GM21576 (cell line): ENCODE data around the gene SLC13A3.
A peak's percentile ranks its signal among the peaks of the same experiment; 100 is the strongest.

Source experiments
- ATAC-seq: cut with Tn5 transposase; IDR thresholded peaks from one replicate; pipeline ENCODE4 v1.9.1; 2021; ENCODE audit warnings: mild to moderate bottlenecking, moderate library complexity; ENCODE audit not compliant: unreplicated experiment

The SLC13A3 gene

DNA sequence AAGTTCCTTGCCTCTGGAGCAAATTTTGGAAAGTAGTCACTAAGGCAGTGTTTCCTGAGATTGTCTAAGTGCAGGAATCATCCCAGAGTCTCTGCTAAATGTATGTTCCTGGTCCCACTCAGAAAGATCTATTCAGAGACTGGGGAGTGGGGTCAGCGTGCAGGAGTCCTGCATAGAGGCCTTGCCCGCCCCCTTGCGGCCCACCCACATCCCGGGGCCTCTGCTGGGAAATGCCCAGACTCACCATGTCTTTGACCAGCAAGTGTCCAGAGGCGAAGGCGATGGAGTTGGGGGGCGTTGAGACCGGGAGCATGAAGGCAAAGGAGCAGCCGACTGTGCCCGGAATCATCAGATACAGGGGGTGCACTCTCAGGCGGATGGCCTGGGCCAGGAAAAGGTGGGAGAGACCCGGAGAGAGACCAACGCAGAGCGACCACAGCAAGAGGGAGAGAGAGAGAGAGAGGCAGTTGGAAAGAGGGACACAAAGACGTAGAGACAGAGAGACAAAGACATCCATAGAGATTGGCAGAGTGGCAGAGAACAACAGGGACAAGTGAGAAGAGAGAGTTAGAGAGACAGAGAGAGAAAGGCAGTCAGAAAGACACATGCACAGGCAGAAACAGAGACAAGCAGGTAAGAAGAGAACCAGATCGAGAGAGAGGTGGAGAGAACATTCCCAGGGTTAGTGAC is 87.9 kb downstream of the SLC13A3 start:
- no peak for ATAC-seq

DNA sequence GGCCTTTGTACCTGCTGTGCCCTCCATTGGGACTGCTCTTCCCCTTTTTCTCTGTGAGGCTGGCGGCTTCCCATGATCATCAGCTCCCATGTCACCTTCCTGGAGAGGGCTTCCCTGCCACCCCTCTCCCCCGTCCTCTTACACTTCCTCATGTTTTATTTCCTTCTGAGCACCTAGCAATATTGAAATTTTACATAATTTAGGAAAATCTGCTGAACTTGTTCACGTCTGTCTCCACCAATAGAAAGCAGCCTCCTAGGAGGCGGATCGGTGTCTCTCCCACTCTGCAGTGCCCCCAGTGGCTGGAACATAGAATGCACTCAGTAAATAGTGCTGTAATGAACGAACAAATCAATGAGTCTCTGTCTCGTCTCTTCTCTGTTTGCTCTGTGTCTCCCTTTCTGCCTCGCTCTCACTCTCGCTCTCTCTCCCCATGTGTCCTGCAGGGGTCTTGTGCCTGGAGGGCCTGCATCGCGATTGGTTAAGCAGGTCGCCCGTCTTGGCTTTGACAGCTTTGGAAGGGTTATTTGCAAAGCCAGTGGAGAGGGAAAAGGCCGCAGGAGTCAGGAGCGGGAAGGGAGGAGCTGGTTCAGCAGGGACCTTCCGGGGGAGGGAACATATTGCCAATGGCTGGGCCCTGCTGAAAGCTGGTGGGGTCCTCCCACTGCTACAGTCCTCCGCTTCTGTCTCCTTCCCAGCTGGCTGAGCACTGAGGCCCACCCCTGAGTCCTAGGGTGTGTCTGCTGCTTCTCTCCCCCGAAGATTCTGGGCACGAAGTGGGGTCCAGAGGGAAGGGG is 88.7 kb downstream of the SLC13A3 start:
- no peak for ATAC-seq

DNA sequence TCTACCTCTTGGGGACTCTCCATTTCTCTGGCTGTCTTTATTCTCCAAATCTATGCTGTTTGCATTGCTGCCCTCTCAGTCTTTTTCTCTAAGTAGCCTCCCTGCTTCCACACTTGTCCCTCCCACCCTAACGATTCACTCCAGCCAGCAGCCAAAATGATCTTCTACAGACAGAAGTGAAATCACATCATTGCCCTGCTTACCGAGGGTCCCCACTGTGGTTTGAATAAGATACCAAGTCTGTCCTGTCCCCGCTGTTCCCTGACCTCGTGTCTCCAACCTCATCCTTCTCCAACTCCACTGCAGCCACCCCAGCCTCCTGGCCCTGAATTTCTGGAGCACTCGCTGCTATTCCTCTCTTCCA is 89.3 kb downstream of the SLC13A3 start:
- no peak for ATAC-seq

DNA sequence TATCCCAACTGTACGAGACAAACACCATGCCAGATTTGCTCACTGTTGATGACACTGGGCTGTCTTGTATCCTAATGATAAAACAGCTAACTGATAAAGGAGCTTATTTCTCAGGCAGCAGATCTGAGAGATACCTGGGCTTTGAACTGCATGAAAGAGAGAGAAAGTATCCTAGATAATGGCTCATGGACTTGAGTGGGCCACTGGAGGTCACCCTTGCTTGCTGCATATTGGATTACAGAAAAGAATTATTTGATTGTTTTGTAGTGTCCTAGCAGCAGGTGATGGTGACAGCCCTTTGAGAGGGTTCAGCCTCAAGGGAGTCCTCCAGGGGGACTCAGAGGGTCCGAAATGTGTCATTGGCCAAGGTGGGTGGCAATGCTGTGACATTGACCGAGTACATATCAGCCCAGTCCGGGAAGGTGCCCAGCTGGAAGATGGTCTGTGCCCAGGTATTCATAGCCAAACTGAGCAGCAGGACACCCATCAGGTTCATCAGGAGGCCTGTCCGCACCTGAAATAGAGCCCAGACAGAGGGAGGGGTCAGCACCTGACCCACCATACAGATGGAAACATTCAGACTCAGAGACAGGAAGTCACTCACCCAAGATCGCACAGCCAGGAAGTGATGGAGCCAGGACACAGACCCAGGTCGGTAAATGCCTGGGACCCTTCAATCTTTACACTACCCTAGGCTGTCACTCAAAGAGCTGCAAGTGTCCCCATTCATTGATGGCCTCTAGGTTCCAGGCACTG is 91.4 kb downstream of the SLC13A3 start:
- no peak for ATAC-seq

DNA sequence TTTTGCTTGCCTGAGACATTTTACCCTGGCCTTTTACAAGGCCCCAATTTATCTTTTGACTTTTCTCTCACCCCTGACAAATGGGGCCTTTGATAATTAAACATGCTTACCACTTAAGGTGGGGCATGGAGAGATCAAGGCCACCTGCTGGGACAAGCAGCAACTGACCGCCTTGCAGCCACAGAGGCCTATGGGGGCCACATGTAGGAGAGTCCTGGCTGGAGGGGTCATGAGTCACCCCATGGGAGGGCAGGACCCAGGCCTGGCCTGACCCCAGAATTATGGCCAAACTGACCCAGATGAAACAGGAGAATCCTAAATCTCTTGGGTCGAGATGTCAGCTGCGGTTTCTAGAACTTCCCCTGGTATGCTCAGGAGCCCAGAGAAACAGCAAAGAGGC is 92.3 kb downstream of the SLC13A3 start:
- no peak for ATAC-seq

DNA sequence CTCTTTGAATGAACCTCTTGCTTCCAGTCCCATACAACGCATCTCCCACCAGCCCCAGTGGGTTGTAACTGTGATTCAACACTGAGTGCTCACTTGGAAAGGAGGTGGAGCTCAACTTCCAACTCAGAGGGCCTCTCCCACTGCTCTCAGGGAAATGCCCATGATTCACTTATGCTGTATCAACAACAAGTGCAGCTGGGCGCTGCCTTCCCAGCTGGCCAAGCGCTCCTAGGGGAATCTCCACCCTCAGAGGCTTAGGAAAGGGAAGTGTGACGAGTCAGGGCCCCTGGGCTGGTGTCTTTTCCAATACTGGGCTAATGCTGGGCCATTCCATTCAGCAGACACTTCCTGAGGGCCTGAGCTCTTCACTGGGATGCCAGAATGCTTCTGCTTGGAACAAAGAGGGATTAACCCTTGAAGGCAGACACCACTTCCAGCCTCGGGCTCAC is 92.7 kb downstream of the SLC13A3 start:
- ATAC-seq = no peak

DNA sequence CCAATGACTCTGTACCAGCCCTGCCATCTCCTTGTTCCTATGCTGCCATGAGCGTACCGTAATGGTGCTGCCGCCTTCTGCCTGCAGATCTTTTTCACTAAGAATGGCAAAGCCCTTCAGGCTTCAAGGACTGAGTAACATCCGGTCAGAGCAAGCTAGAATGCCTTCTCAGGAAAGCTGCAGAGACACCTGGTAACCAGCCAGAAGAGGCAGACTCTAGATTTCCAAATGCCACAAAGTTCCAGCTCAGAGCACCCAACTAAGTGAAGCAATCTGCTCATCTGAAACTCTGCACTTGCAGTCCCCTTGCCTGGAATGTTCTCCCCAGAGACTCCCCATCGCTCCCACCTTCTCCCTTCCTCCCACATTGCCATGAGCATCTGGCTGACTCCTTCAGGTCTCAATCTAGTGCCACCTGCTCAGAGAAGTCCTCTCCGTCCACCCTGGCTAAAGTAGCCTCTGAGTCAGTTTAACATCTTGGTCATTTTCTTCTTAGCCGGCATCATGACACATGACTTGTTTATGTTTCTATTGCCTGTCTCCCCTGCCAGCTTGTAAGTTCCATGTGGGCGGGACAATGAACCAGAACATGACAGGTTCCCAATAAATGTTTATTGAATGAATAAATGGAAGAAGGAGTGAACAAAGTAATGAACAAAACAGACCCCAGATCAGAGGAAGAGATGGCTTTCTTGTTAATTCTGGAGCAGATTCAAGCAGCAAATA is 93.9 kb downstream of the SLC13A3 start:
- ATAC-seq = no peak

DNA sequence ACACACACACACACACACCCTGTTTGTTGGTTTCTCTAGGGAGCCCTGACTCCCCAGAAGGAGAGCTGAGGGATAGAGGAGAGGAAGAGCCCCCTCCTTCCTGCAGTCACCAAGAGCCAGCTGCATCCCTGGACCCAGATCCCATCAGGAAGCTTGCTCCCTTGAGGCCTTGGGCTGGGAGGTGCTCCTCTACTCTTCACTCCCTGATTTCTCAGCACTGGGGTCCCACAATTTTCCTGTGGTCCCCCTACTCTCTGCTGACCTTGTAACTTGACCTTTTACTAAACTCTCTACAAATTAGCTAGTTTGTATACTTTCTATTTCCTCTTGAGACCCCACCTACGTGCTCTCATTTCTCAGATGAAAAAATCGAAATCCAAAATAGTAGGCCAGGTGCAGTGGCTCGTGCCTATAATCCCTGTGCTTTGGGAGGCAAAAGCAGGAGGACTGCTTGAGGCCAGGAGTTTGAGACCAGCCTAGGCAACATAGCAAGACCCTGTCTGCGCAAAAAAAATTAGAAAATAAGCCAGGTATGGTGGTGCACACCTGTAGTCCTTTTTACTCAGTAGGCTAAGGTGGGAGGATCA is 95.8 kb downstream of the SLC13A3 start:
- ATAC-seq = no peak

DNA sequence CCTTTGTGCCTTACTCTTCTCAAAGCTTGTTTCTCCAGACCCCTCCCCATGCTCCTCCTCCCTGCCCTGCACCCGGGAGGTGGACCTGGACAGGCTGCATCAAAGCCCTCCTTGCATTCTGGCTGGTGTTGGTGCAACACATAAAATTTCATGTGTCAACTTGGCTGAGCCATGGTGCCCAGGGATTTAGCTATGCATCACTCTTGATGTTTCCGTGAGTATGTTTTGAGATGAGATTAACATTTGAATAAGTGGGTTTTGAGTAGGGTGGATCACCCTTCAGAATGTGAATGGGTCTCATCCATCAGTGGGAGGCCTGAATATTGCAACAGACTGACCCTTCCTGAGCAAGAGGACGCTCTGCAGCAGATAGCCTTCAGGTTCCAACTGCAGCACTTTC is 96.4 kb downstream of the SLC13A3 start:
- ATAC-seq = no peak

DNA sequence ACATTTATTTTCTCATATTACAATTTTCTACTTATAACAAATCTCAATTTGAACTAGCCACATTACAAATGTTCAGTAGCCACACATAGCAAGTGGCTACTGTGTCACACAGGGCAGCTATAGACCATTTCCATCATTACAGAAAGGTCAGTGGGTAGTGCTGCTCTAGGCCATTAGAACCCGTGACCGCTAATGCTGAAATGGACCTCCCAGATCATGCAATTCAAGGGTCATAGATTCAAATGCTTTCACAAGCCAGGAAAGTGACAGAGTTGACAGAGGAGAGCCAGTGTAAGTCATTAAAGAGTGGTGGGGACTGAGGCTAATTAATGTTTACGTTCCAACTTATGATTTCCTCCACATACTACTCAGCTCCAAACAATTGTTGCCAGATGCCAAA is 97.3 kb downstream of the SLC13A3 start:
- no peak for ATAC-seq

DNA sequence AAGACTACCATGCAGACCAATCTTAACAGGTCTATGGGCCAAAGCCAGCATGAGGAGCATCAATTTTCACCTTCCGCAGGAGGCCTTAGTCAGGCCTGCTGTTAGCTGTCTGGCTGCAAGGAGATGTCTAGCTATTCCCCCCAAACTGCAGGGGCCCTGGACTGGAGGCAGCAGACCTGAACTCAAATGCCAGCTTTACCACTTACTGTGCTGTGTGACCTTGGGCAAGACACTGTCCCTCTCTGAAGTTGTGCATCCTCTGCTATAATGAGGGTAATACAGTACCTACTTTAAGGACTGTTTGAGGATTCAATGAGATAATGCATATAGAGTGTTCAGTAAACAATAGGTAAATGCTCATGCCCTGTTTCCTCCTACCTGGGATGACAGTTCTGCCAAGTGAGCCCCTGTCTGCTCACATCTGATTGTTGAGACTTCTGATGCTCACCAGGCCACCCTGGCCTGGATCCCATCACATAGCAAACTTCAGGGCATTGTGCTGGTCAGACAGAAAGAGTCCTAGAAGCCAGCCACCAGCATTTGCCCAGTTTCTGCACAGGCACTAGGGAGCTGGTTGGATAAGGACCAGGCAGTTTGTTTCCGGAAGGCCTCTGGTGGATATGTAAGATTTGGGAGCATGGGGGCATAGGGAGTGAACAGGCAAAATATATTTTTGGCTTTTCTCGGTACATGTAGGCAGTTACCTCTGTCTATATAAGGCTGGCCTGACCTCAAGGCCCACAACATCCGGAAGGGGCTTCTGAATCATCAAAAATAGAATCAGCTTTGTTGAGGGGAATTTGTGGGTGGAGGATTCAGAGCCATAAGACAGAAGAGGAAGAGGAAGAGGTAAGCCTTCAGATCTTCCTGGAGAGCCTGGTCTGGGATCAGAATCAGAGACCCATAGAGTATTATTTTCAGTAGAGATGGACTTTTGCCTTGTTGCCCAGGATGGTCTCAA is 98.5 kb downstream of the SLC13A3 start:
- ATAC-seq = peak; percentile 75

DNA sequence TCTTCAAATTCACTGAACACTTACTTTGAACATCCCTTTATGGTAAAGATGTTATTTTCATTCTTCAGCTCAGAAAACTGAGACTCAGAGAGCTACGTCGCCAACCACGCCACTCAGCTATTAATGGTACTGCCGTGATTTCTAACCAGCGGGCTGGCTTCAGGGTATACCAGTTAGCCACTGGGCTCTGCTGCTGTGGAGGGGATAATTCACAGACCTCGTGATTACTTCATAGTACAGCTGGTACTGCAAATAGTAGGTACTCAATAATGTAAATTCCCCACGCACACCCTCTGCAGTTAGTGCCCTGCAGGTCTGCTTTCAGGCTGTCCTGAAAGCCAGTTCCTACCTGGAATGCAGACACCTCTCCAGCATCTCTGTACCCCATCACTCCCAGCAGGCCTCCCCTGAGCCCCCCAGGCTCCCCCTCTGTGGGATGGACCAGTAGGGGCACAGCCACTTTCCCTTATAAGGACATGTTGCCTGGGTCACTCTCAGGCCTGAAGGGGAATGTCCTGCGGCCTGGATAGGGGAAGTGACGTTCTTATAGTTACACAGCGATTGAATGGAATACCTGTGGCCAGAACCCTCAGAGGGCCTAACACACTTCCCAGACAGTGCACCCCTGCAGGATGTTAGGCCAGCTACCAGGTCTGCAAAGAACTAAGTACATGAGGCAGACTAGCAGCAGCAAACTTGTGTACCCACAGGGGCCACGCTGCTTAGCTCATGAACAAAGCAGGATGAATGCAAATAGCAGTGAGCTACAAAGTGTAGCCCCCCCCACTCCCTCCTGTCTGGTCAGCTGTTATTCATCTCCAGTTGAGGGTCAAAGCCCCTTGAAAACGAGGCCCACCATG is 99.5 kb downstream of the SLC13A3 start:
- no peak for ATAC-seq

DNA sequence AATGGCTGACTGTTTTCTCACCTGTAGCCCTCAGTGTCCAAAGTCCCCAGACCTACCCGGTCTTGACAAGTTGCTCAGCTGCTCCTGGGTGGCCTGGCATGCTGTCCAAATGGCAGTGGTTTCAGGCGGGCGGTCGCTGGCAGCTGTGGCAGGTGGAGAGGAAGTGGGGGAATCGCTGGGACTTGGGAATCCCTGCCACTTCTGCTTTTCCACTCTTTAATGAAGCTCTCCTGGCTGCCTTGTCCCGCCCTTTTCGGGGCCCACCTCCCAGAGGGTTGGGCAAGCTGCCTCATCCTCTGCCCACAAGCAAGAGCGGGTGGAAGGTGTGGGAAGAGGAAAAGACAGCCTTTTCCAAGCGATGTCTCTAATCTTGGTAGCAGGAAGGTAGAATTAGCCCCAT is 100.8 kb downstream of the SLC13A3 start, which contains the start of gene OCSTAMP:
TSS of gene OCSTAMP (minus strand) at position 194 of the 400 bp plus-strand sequence. CDS start at position 100, 94 bp downstream.
- ATAC-seq = no peak

DNA sequence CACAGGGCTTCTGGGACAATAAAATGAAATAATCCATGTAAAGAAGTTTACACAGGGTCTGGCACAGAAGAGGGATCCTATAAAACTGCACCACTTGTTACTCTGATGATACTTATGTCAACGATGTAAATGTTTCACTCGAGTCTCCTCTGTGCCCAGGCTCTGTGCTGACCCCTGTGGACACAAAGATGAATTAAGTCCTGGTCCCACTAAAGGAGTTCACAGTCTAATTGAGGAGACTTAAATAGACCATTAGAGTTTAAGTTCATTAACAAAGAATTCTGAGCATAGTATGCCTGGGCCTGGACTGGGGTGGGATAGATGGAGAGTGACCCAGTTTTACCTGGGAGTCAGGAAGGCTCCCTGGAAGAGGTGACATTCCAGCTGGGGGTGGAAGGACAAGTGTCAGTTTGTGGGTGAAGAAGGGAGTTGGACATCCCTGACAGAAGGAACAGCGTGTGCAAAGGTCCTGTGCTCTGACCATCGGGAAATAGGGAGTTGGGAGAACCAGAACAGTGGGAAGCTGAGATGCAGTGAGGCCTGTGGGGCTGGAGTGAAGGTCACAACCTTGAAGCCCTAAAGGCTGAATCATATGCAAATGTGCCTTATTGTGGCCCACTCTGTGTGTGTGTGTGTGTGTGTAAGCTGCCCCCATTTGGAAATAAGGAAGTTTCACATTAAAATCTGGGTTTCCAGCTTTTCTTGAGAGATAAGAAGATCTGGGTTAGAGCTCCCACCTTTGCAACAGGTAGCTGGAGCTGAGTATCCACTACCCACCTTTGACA is 101.9 kb downstream of the SLC13A3 start:
- ATAC-seq = no peak

DNA sequence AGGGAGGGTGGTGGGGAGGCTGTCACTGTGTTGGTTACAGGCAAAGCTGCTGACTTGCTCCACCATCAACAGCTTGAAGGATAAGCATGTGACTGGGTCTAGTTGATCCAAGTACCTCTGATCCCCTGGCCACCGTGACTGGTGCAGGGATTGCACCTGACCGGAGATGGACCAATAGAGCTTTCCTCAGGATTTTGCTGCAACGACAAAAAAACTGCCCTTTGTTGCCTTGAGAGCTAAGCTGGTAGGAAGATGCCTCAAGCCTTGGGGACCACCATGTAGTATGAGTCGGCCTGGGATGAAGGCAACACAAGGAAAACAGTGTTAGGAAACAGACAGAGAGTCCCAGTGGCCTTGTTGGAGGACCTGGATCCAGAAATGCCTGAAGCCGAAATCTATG is 102.6 kb downstream of the SLC13A3 start:
- no peak for ATAC-seq

DNA sequence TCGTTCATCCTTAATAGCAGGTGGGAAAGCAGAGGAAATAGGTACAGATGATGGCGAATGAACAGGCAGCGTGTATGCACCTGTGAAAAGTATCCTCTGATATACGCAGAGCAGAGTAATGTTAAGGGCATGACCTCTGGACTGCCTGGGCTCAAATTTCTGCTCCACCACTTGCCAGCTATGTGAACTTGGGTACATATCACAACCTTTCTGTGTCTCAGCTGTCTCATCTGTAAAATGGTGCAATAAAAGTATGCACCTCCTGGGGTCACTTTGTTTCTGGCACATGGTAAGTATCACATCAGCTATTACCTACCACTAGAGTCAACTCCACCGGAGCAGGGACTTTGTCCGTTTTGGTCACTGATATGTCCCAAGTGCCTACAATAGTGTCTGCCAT is 103.3 kb downstream of the SLC13A3 start:
- no peak for ATAC-seq

DNA sequence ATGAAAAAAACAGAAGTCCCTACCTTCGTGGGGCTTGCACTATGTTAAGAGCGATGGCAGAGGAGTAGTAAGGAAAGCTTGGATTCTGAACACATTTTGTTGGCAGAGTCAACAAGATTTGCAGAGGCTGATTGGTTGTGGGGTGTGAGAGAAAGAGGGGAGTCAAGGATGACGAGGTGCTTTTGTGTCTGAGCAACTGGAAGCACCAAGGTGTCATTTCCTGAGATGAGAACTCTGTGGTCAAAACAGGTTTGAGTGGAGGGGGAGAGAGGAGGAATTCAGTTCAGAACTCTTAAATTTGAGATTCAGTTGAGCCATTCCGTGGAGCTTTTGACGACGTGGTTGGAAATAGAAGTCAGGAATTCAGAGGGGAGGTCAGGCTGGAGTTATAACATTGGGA is 104.3 kb downstream of the SLC13A3 start:
- no peak for ATAC-seq

DNA sequence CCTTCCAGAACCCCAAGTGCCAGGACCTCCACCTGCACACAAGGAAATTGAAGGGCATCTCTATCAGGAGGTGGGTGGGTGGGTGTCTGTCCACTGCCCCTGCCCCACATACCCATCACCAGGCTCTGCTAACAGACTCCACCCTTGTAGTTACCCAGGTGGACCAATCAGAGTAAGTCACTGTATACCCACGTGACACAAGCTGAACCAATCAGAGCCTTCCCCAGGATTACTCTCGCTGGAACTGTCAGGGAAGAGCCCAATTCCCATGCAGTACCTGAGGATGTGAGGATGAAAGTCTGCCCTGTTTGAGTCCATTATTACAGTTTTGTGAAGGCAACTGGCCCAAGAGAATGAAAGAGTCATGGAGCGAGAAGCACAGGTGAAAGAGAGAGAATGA is 105.0 kb downstream of the SLC13A3 start:
- ATAC-seq = no peak
